ENCODE results near the gene MED16. TPM values are rescaled to one million over a fixed set of nuclear protein-coding genes. Genes with fewer than 3 reads are reported as not detected.
"Not testable (repeated sequence)": the region's sequence is repeated elsewhere in the genome, so short reads cannot be mapped to it uniquely, and the experiment has no call there.

Gene MED16
- total RNA-seq, 1 donor from 2014 or later = 74.2 TPM

GRCh38 chr19:883661-884211 lies 9.3 kb downstream of the MED16 start:
- no peak for DNase-seq (ENCODE audit: extremely low spot score, unreplicated experiment)
- no peak overlapping the region for H3K27ac Mint-ChIP-seq
- H3K4me3 Mint-ChIP-seq = no peak overlapping the region
- no peaks in the 10 kb centered on the region for H3K9me3 Mint-ChIP-seq
- H3K36me3 Mint-ChIP-seq = peaks cover 5% of the 10 kb centered on the region
- H3K27me3 Mint-ChIP-seq = no peaks in the 10 kb centered on the region
- no peak for TF ChIP-seq CTCF (conservative IDR thresholded peaks at IDR 0.05)
- H3K4me1 Mint-ChIP-seq (ENCODE audit: unreplicated experiment) = no peaks in the 10 kb centered on the region

GRCh38 chr19:882871-883497 lies 10.0 kb downstream of the MED16 start:
- Mint-ChIP-seq H3K4me1 (ENCODE audit: unreplicated experiment) (no peaks in the 10 kb centered on the region), H3K4me3 (no peak overlapping the region), H3K9me3 (no peaks in the 10 kb centered on the region), H3K36me3 (peaks cover 5% of the 10 kb centered on the region), H3K27me3 (no peaks in the 10 kb centered on the region), H3K27ac (no peak overlapping the region)
- no peak for DNase-seq (ENCODE audit: extremely low spot score, unreplicated experiment)
- TF ChIP-seq CTCF (conservative IDR thresholded peaks at IDR 0.05) = no peak

- H3K27ac Mint-ChIP-seq = no peak overlapping the region
- H3K4me3 Mint-ChIP-seq = no peak overlapping the region
- no peaks in the 10 kb centered on the region for H3K27me3 Mint-ChIP-seq
- peaks cover 5% of the 10 kb centered on the region for H3K36me3 Mint-ChIP-seq
- DNase-seq (ENCODE audit: extremely low spot score, unreplicated experiment) = no peak
- no peaks in the 10 kb centered on the region for H3K9me3 Mint-ChIP-seq
- no peak for TF ChIP-seq CTCF (conservative IDR thresholded peaks at IDR 0.05)
- no peaks in the 10 kb centered on the region for H3K4me1 Mint-ChIP-seq (ENCODE audit: unreplicated experiment)
Observed at GRCh38 chr19:881385-882071, 11.5 kb downstream of the MED16 start.

- Mint-ChIP-seq H3K4me3 (no peak overlapping the region), H3K36me3 (peaks cover 5% of the 10 kb centered on the region), H3K27ac (no peak overlapping the region), H3K4me1 (ENCODE audit: unreplicated experiment) (no peaks in the 10 kb centered on the region), H3K27me3 (no peaks in the 10 kb centered on the region), H3K9me3 (no peaks in the 10 kb centered on the region)
- no peak for TF ChIP-seq CTCF (conservative IDR thresholded peaks at IDR 0.05)
- no peak for DNase-seq (ENCODE audit: extremely low spot score, unreplicated experiment)
Observed at GRCh38 chr19:879711-880438, 13.1 kb downstream of the MED16 start.

- H3K27me3 Mint-ChIP-seq; H3K36me3 Mint-ChIP-seq; H3K4me3 Mint-ChIP-seq; H3K27ac Mint-ChIP-seq; H3K4me1 Mint-ChIP-seq (ENCODE audit: unreplicated experiment); DNase-seq (ENCODE audit: extremely low spot score, unreplicated experiment); H3K9me3 Mint-ChIP-seq: not testable (repeated sequence)
Observed at GRCh38 chr19:878751-879561, 14.0 kb downstream of the MED16 start.

- not testable (repeated sequence) for H3K27ac Mint-ChIP-seq; H3K36me3 Mint-ChIP-seq; DNase-seq (ENCODE audit: extremely low spot score, unreplicated experiment); H3K4me3 Mint-ChIP-seq; H3K9me3 Mint-ChIP-seq; H3K27me3 Mint-ChIP-seq; H3K4me1 Mint-ChIP-seq (ENCODE audit: unreplicated experiment)
Observed at GRCh38 chr19:877992-878660, 14.9 kb downstream of the MED16 start.

Measured in type B pancreatic cell (in vitro differentiated cells).